ENCODE data around the gene C4BPB. TPM values are rescaled to one million over a fixed set of nuclear protein-coding genes. Genes with fewer than 3 reads are reported as not detected.

Gene C4BPB
- total RNA-seq, 4 donors from 2014 or later = 0.24 to 6.0 (median 2.1) TPM

DNA sequence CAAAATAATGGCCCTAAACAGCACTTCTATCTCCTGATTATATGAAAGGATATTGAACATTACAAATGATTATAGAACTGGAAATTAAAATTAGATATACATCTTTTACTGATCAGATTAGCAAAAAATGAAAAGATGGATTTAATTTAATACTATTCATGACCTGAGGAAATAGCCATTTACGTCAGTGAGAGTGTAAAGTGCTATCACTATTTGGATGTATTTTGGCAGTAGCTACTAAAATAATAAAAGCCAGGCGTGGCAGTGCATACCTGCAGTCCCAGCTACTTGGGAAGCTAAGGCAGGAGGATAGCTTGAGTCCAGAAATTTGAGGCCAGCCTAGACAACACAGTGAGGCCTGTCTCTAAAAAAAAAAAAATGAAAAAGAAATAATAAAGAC, 5.3 kb downstream of the C4BPB start:
- DNase-seq (ENCODE audit: low spot score) (no peak), ATAC-seq (ENCODE audit: low FRiP score) (no peak)
- no peak for TF ChIP-seq CTCF (IDR thresholded peaks at IDR 0.05)

DNA sequence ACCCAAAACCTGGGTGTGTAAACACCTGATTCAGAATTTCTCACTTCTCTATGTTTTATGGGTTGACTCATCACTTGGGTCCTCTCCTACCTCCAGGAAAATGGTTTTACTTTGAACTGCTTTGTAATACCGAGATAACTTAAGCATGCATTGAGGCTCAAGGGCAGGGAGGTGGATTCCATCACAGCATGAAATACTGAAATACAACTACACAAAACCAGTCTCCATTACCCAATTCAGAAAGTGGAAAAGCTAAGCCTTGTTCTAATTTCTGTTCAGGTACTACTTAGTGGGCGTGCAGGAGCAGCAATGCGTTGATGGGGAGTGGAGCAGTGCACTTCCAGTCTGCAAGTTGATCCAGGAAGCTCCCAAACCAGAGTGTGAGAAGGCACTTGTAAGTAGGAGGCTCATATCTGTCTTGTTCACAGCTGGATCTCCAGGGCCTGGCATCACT, 9.2 kb downstream of the C4BPB start:
- DNase-seq (ENCODE audit: low spot score) = no peak
- ATAC-seq (ENCODE audit: low FRiP score) = no peak
- TF ChIP-seq CTCF (IDR thresholded peaks at IDR 0.05) = no peak

GRCh38 chr1:207101720-207102119, 13.1 kb downstream of the C4BPB start:
- DNase-seq (ENCODE audit: low spot score) (no peak), ATAC-seq (ENCODE audit: low FRiP score) (no peak)
- no peak for TF ChIP-seq CTCF (IDR thresholded peaks at IDR 0.05)

DNA sequence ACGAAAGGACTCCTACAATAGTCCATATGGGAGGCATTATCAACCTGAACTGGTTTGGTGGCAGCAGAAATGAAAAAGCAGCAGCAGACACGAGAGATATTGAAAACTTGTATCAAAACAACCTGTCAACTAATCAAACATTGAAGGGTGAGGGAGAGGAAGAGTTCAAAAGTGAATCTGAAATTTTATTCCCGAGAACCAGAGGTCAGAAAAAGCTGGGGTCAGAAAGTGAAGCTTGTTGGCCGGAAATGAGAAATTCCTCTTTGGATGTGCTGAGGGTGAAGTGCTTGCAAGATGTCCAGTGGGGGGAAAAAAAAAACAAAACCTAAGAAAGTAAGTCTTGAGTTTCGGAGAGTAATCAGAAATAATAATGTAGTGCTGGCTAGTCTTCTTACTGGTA, 13.5 kb downstream of the C4BPB start:
- TF ChIP-seq CTCF (IDR thresholded peaks at IDR 0.05) = no peak
- ATAC-seq (ENCODE audit: low FRiP score) (no peak), DNase-seq (ENCODE audit: low spot score) (no peak)

GRCh38 chr1:207102659-207103058, 14.0 kb downstream of the C4BPB start:
- TF ChIP-seq CTCF (IDR thresholded peaks at IDR 0.05) = no peak
- no peak for DNase-seq (ENCODE audit: low spot score)
- ATAC-seq (ENCODE audit: low FRiP score) = no peak

DNA sequence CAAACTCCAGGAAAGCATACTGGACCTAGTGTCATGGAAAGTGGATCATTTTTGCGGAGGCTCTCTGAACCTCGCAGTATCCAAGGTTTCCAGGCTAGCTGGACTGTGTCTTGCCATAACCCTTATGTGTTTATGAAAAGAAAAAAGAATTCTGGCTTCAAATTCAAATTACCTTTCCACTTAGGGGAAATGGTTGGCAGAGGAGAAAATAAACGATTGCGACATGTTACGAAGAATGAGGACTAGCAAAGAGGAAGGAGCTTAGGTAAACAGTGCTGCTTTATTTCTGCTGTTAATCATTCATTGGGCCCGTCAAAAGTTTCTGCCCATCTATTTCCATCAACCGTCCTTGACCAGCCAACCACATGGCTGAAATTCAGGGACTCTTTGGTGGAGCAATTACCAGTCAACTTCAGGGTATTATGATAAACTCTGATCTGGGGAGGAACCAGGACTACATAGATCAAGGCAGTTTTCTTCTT, 15.3 kb downstream of the C4BPB start, which contains the start of gene C4BPA:
Gene C4BPA (plus strand): TSS at position 342 of the 482 bp plus-strand sequence. CDS start 8,793 bp downstream, outside the sequence.
- no peak for TF ChIP-seq CTCF (IDR thresholded peaks at IDR 0.05)
- ATAC-seq (ENCODE audit: low FRiP score) = no peak
- no peak for DNase-seq (ENCODE audit: low spot score)

DNA sequence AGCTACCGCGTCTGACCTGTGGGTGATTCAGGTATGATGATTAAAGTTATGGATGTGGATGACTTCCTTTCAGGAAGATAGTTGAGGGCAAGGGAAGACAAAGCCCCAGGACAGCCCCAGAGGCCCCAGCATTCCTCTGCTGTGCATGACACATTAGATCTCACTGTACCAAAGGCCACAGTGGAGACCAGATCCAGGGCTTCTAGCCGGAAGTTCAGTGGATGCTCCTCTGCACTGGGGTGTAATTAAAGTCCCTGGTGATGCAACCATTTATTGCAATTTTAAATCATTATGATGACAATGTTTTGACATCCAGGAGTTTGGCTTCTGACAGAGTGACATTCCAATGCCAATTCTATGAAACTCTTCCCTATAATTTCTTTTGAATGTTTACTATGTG, 20.3 kb downstream of the C4BPB start:
- ATAC-seq (ENCODE audit: low FRiP score) (no peak), DNase-seq (ENCODE audit: low spot score) (no peak)
- no peak for TF ChIP-seq CTCF (IDR thresholded peaks at IDR 0.05)
